ENCODE results near the gene DYNLRB1. TPM values are rescaled to one million over a fixed set of nuclear protein-coding genes. Genes with fewer than 3 reads are reported as not detected.
A peak's percentile ranks its signal among the peaks of the same experiment; 100 is the strongest.

DYNLRB1 gene
- total and polyA plus RNA-seq, 2 of the 13 experiments (the other 11 are each of a cell fraction or from before 2014, with no cell fraction given): 140 to 244 TPM

GRCh38 chr20:34547844-34548613, 31.8 kb downstream of the DYNLRB1 start:
- Histone ChIP-seq H3K79me2 (ENCODE audit: insufficient read depth, low read length) (no peaks in the 10 kb centered on the region), H3K4me2 (ENCODE audit: low read depth, low read length) (no peak overlapping the region; the same call in 1 of the 2 replicates), H3K27me3 (ENCODE audit: control insufficient read depth in 1 of 2, insufficient read depth in 2 of 2, low read length in 2 of 2) (no peaks in the 10 kb centered on the region), H3K9me3 (ENCODE audit: low read length) (no peaks in the 10 kb centered on the region), H4K20me1 (ENCODE audit: insufficient read depth, low read length) (no peaks in the 10 kb centered on the region), H3K9ac (ENCODE audit: insufficient read depth, low read depth, low read length) (no peak overlapping the region), H3K27ac (ENCODE audit: extremely low read length, insufficient read depth, low read length) (no peak overlapping the region), H3K4me1 (ENCODE audit: insufficient read depth, low read length) (peaks cover 30% of the 10 kb centered on the region), H2AFZ (ENCODE audit: low read length) (no peak overlapping the region), H3K4me3 (replicated peaks in 1 of 3; ENCODE audit: insufficient read depth in 1 of 3, low read depth in 2 of 3, low read length in 3 of 3) (no peak overlapping the region), H3K36me3 (replicated peaks in 1 of 2; ENCODE audit: control insufficient read depth in 1 of 2, insufficient read depth in 2 of 2, low read length in 2 of 2) (no peaks in the 10 kb centered on the region)
- ATAC-seq (peak; percentile 12), FAIRE-seq (no peak), DNase-seq (ENCODE audit: low spot score) (no peak)
- no TSS peak for BruUV-seq (replicated peaks)
- in situ Hi-C loops (cut with HindIII; ENCODE audit: extremely low pct_ligation_motif_present, low pct_unique_long_range_greater_than_20kb) (no loop called here), intact Hi-C loops (cut with micrococcal nuclease; ENCODE audit: unreplicated experiment) (loop anchor here (2.0 kb wide), 1 partner anchor 21 kb away; no protein-coding TSS in a partner anchor)
- CTCF ChIA-PET (ENCODE audit: low intra/inter-chr PET ratio, low total read pairs): no interaction called here
- WGBS (ENCODE audit: low lambda C conversion rate): 64% methylated on average over 22 of the region's 22 CpGs
- POLR2A ChIA-PET: interaction anchor here (1.6 kb wide), 1 partner anchor 32 kb away, joined by 5 read pairs; the partner anchor contains the start of gene DYNLRB1
- TF ChIP-seq ZBTB14 (CRISPR knock-in tag; IDR thresholded peaks at IDR 0.05) (no peak), ZC3H13 (CRISPR knock-in tag; IDR thresholded peaks at IDR 0.05) (0 out of 2 replicates have a peak, but pooled peaks have one; percentile 31), PAWR (CRISPR knock-in tag; IDR thresholded peaks at IDR 0.05; ENCODE audit: borderline replicate concordance) (no peak), MEIS2 (CRISPR knock-in tag; IDR thresholded peaks at IDR 0.05) (no peak), ATF4 (CRISPR knock-in tag; IDR thresholded peaks at IDR 0.05) (no peak), NFYB (CRISPR knock-in tag; IDR thresholded peaks at IDR 0.05) (no peak), ZNF430 (CRISPR knock-in tag; IDR thresholded peaks at IDR 0.05) (no peak), ZUFSP (CRISPR knock-in tag; IDR thresholded peaks at IDR 0.05; ENCODE audit: borderline replicate concordance) (no peak), ZNF749 (CRISPR knock-in tag; IDR thresholded peaks at IDR 0.05; ENCODE audit: borderline replicate concordance) (no peak), E2F2 (CRISPR knock-in tag; IDR thresholded peaks at IDR 0.05; ENCODE audit: borderline replicate concordance) (no peak), TFDP2 (CRISPR knock-in tag; IDR thresholded peaks at IDR 0.05) (no peak), NR2F2 (IDR thresholded peaks at IDR 0.05; ENCODE audit: borderline replicate concordance, low read depth) (no peak), SMYD3 (CRISPR knock-in tag; IDR thresholded peaks at IDR 0.05) (no peak), HNRNPUL1 (IDR thresholded peaks at IDR 0.05; ENCODE audit: low read depth, low read length) (no peak), ZNF883 (CRISPR knock-in tag; IDR thresholded peaks at IDR 0.05; ENCODE audit: not compliant biosample characterization) (peak; percentile 35), PHF5A (CRISPR knock-in tag; IDR thresholded peaks at IDR 0.05; ENCODE audit: low read depth, unreplicated experiment) (no peak), SMARCE1 (IDR thresholded peaks at IDR 0.05; ENCODE audit: borderline replicate concordance) (no peak)

Measured in HepG2 (cell line).